Fibroblast of peridontal ligament (primary cell): ENCODE measurements around the gene FGF1.

Experiments
- DNase-seq: peaks from one replicate; pipeline ENCODE4 v3.0.0-alpha.2; 2010; ENCODE audit errors: extremely low read depth

FGF1 gene

DNA sequence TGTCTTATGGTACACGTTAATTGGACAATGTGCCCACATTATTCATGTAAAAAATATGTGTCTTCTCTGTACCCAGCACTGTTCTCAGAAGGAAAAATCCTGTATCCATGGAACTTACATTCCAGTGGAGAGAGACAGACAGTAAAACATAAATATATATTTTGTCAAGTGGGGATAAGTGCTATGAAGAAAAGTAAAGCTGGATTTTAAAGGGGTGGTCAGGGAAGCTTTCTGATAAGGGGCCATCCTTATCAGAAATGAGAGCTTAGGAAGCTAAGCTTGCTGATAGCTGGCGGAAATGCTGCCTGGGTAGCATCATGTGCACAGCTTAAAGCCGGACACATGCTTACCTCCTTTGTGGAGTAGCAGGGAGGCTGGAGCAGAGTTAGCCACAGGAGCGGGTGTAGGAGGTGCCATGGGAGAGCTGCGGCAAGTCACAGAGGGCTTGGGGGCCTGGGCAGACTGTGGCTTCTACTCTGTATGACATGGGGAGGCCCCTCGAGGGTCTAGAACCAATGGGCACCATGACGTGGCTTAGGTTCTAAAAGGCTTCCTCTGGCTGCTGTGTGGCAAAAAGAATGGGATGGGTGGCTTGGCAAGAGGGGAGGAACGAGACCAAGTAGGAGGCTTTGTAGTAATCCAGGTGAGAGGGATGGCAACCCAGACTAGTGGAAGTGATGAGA, 141.7 kb downstream of the FGF1 start:
- DNase-seq: no peak

DNA sequence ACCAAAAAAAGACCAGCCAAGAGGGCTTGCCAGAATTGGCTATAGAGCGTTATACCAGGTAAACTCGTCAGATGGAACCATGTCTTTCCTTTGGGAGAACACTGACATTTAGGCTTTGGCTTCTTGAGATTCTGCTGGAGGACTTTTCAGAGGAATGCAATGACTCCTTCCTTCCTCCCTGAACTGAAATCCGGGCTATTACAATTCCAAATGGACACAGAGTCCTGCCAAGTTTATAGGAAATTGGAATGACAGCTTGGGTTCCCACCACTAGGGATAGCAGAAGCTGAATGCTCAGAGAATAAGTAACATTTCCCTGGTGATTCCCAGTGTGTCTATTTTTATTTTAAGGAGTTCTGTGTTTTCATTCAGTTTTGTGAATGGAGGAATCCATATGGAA, 143.0 kb downstream of the FGF1 start:
- peak; percentile 79 for DNase-seq
